Peyer's patch (tissue), 4 donors: Measurements from ENCODE around the gene MRPL53. TPM values are rescaled to one million over a fixed set of nuclear protein-coding genes. Genes with fewer than 3 reads are reported as not detected.
A peak's percentile ranks its signal among the peaks of the same experiment; 100 is the strongest.
"Not testable (repeated sequence)": the region's sequence is repeated elsewhere in the genome, so short reads cannot be mapped to it uniquely, and the experiment has no call there.

Experiments
- DNase-seq, 3 donors: peaks; one replicate each; pipeline ENCODE4 v3.0.0-alpha.2; 2017 to 2019
- H3K27ac ChIP-seq, 4 donors: fragments of 200-600 bp; sonication (generic); one replicate each; pipeline ENCODE4 v1.5.1; 2016 to 2019
- H3K27me3 ChIP-seq, 2 donors: fragments of 200-600 bp; sonication (generic); one replicate each; pipeline ENCODE4 v1.5.1; 2019
- H3K36me3 ChIP-seq, 3 donors: fragments of 200-600 bp; sonication (generic); one replicate each; pipeline ENCODE4 v1.5.1; 2016 to 2019
- H3K4me1 ChIP-seq, 4 donors: fragments of 200-600 bp; sonication (generic); one replicate each; pipeline ENCODE4 v1.5.1; 2016 to 2019
- H3K4me3 ChIP-seq, 4 donors: fragments of 200-600 bp; sonication (generic); 1 replicate in 3 of 4; 2 replicates in 1 of 4; pipeline ENCODE4 v1.5.1; 2016 to 2019; ENCODE audit warnings: mild to moderate bottlenecking in 1 of 4
- H3K9me3 ChIP-seq, 4 donors: fragments of 200-600 bp; sonication (generic); one replicate each; pipeline ENCODE4 v1.5.1; 2016 to 2019; ENCODE audit warnings: mild to moderate bottlenecking in 1 of 4
- POLR2A ChIP-seq, 2 donors: fragments of 450-650 bp; IDR thresholded peaks; one replicate each; pipeline ENCODE4 v1.5.1; 2017; ENCODE audit warnings: antibody characterized with exemption in 2 of 2, mild to moderate bottlenecking in 2 of 2, moderate library complexity in 2 of 2
- total RNA-seq, 4 donors: library from RNA; depleted of rRNA; stranded (reverse); fragments of >200 nt; gene quantifications; one replicate each; pipeline ENCODE4 v1.1.0, GENCODE V29; 2016
- TF ChIP-seq, protein P1 (sequence below), 6 experiments: fragments of 450-650 bp in 4 of 6; fragments of 200-600 bp in 2 of 6; sonication (generic) in 1 of 6; IDR thresholded peaks; one replicate each; pipeline ENCODE4 v1.5.1; 2017 to 2019; ENCODE audit warnings: antibody characterized with exemption in 6 of 6, mild to moderate bottlenecking in 3 of 6, moderate library complexity in 1 of 6

Gene MRPL53
- total RNA-seq, 4 donors from 2014 or later, result 17.8 to 23.8 (median 20.0) TPM

DNA sequence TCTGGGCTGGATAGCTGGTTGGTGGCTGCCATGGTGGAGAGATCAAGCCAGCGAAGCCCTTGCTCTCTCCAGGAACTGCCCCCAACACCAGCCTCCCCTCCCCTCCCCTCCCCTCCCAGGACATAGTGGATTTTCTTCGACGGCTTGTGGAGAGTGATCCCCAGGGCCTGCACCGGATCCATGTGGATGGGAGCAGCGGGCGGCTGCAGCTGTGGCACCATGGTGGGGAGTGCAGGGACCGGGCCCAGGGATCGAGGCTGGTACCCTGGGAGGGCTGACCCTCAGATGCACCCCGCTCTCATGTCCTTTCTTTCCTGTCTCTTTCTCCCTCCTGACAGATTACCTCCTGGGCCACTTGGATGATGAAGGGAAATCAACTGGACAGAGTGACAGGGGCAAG is 17.4 kb upstream of the MRPL53 start:
- Histone ChIP-seq H3K9me3 (no peaks in the 10 kb centered on the region), H3K4me3 (no peak overlapping the region), H3K4me1 (peaks cover 0 to 8% (median 1%) of the 10 kb centered on the region in 4 donors), H3K36me3 (peaks cover 0 to 77% (median 0%) of the 10 kb centered on the region in 3 donors), H3K27me3 (no peaks in the 10 kb centered on the region), H3K27ac (no peak overlapping the region)
- TF ChIP-seq POLR2A (IDR thresholded peaks at IDR 0.05), result no peak
- TF ChIP-seq, protein P1, sequence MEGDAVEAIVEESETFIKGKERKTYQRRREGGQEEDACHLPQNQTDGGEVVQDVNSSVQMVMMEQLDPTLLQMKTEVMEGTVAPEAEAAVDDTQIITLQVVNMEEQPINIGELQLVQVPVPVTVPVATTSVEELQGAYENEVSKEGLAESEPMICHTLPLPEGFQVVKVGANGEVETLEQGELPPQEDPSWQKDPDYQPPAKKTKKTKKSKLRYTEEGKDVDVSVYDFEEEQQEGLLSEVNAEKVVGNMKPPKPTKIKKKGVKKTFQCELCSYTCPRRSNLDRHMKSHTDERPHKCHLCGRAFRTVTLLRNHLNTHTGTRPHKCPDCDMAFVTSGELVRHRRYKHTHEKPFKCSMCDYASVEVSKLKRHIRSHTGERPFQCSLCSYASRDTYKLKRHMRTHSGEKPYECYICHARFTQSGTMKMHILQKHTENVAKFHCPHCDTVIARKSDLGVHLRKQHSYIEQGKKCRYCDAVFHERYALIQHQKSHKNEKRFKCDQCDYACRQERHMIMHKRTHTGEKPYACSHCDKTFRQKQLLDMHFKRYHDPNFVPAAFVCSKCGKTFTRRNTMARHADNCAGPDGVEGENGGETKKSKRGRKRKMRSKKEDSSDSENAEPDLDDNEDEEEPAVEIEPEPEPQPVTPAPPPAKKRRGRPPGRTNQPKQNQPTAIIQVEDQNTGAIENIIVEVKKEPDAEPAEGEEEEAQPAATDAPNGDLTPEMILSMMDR (IDR thresholded peaks at IDR 0.05), result no peak
- DNase-seq, result no peak

DNA sequence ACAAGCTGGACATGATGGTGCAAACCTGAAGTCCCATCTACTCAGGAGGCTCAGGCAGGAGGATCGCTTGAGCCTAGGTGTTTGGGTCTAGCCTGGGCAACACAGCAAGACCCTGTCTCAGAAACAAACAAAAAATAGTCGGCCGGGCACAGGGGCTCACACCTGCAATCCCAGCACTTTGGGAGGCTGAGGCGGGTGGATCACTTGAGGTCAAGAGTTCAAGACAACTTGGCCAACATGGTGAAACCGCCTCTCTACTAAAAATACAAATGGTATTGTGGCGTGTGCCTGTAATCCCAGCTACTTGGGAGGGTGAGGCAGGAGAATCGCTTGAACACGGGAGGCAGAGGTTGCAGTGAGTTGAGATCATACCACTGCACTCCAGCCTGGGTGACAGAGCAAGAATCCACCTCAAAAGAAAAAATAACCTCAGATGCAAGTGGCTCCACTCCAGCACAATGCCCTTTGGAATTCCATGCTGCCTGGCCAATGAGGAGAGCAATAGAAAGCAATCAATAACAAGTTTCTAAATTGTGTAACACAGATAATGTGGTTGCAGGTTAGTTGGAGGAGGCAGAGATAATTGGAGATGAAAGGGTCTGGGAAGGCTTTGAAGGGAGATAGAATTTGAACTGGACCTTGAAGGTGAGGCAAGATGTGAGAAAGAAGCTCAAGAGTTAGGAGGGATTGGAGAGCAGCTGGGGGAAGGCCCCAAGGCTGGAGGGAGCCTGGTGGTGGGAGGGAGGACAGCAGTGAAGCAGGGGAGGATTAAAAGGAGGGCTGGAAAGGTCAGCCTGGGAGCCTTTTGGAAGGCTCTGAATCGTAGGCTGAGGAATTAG is 16.4 kb upstream of the MRPL53 start:
- no peaks in the 10 kb centered on the region for H3K27me3 ChIP-seq
- TF ChIP-seq, protein P1 (IDR thresholded peaks at IDR 0.05), result peak in 2 of 6 experiments; percentile 15 to 18
- TF ChIP-seq POLR2A (IDR thresholded peaks at IDR 0.05), result no peak
- no peak overlapping the region for H3K4me3 ChIP-seq
- peaks cover 0 to 14% (median 1%) of the 10 kb centered on the region in 4 donors for H3K4me1 ChIP-seq
- peak overlapping the region in 2 of 4 donors; percentile 27 to 73 for H3K27ac ChIP-seq
- peaks cover 0 to 70% (median 0%) of the 10 kb centered on the region in 3 donors for H3K36me3 ChIP-seq
- H3K9me3 ChIP-seq, result no peaks in the 10 kb centered on the region
- peak in 1 of 3 donors; percentile 65 for DNase-seq

DNA sequence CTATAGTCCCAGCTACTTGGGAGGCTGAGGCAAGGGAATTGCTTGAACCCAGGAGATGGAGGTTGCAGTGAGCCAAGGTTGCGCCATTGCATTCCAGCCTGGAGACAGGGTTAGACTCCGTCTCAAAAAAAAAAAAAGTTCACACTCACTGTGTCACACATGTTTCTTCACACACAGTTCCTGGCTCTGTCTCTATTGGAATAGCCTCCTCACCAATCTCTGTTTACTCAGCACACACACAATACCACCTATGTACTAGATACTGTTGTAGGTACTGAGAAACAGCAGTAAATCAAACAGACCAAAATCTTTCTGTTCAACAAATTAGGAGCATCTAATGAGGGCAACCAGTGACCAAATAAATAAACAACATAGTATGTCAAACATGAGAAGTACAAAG is 13.7 kb upstream of the MRPL53 start:
- Histone ChIP-seq H3K4me1 (peaks cover 3 to 28% (median 12%) of the 10 kb centered on the region in 4 donors), H3K27me3 (no peaks in the 10 kb centered on the region), H3K9me3 (no peaks in the 10 kb centered on the region), H3K36me3 (peaks cover 0 to 43% (median 0%) of the 10 kb centered on the region in 3 donors), H3K4me3 (no peak overlapping the region), H3K27ac (no peak overlapping the region)
- no peak for DNase-seq
- TF ChIP-seq POLR2A (IDR thresholded peaks at IDR 0.05), result no peak
- TF ChIP-seq, protein P1 (IDR thresholded peaks at IDR 0.05), result no peak

DNA sequence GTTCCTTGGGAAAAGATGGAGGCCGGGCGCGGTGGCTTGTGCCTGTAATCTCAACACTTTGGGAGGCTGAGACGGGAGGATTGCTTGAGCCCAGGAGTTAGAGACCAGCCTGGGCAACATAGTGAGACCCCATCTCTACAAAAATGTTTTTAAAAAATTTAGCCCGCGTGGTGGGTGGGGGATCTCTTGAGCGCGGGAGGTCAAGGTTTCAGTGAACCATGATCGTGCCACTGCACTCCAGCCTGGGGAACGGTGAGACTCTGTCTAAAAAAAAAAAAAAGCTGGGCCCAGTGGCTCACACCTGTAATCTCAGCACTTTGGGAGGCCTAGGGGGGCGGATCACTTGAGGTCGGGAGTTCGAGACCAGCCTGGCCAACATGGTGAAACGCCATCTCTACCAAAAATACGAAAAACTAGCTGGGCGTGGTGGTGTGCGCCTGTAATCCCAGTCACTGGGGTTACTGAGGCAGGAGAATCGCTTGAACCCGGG is 11.2 kb upstream of the MRPL53 start:
- peaks cover 0 to 43% (median 0%) of the 10 kb centered on the region in 3 donors for H3K36me3 ChIP-seq

DNA sequence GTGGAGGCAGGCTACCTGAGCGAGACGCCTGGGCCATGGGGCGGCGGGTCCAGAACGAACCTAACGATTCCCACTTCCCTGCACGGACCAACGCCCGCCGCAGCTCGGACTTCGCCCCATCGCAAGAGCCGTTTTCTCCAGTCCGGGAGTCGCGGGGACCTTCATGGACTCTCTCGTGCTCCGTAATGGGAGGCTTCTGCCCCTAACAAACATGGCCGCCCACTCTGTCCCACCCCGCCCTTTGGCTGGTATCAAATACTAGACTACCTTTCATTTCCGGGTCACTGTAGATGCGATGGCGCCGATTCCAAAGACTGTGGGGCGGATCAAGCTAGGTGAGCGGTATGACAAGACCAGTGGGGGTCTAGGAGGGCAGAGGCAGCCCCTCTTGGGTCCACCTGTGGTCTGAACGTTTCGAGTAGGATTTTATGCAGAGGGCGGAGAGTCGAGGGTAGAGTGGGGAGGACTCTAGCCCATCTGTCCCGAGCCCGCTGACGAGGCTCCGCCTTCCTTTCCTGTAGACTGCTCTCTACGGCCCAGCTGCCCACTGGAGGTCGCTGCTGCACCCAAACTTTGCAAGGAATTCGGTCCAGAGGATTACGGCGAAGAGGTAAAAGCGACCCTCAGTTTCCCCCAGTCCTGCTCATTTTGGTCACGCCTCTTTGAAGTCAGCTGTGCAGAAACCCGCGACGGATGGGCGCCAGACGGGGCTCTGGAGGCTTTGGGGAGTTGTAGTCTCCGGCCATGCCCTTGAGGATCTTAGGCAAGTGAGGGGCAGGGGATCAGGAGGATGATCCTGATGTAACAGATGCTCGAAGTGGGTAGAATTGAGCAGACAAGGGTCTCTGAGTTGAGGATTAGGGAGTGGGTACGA is 10.6 kb upstream of the MRPL53 start, which contains the start of the genes CCDC142 and TTC31:
Gene CCDC142 (minus strand): TSS at position 198 of the 874 bp plus-strand sequence. CDS start 161 bp downstream, at position 37.
Gene TTC31 (plus strand): TSS at position 281 of the 874 bp plus-strand sequence. CDS start 15 bp downstream, at position 296.
- no peaks in the 10 kb centered on the region for H3K27me3 ChIP-seq
- H3K9me3 ChIP-seq, result no peaks in the 10 kb centered on the region
- H3K27ac ChIP-seq, result peak within 1 kb of the TSS; percentile 86 to 93 (median 92)
- peak within 1 kb of the TSS; percentile 77 to 87 (median 80) for H3K4me3 ChIP-seq
- H3K4me1 ChIP-seq, result peaks cover 0 to 31% (median 13%) of the 10 kb centered on the region in 4 donors
- peak; percentile 96 to 99 (median 97) for DNase-seq
- peak; percentile 56 to 63 for TF ChIP-seq POLR2A (IDR thresholded peaks at IDR 0.05)
- TF ChIP-seq, protein P1 (IDR thresholded peaks at IDR 0.05), result peak; percentile 73 to 94 (median 90)
- peaks cover 0 to 44% (median 0%) of the 10 kb centered on the region in 3 donors for H3K36me3 ChIP-seq

More for the DNA sequence above, 11.2 kb upstream of the MRPL53 start:
- Histone ChIP-seq H3K4me3 (peak overlapping the region; percentile 77 to 87 (median 80)), H3K27ac (peak overlapping the region in 3 of 4 donors; percentile 86 to 93 (median 92)), H3K4me1 (peaks cover 3 to 31% (median 13%) of the 10 kb centered on the region in 4 donors)
- H3K27me3 ChIP-seq, H3K9me3 ChIP-seq, DNase-seq: not testable (repeated sequence)
